Urinary bladder (tissue), 4 donors: ENCODE measurements around the gene EML2. TPM values are rescaled to one million over a fixed set of nuclear protein-coding genes. Genes with fewer than 3 reads are reported as not detected.
"Not testable (repeated sequence)": the region's sequence is repeated elsewhere in the genome, so short reads cannot be mapped to it uniquely, and the experiment has no call there.

Experiments
- DNase-seq: peaks from one replicate; pipeline ENCODE4 v3.0.0-alpha.2; 2015; ENCODE audit errors: extremely low spot score
- H3K27ac ChIP-seq: one replicate; pipeline ENCODE4 v1.5.1; 2013; ENCODE audit warnings: low read depth, mild to moderate bottlenecking, moderate library complexity
- H3K36me3 ChIP-seq: one replicate; pipeline ENCODE4 v1.6.1; 2013; ENCODE audit warnings: mild to moderate bottlenecking, moderate library complexity; ENCODE audit not compliant: insufficient read depth
- H3K4me1 ChIP-seq: one replicate; pipeline ENCODE4 v1.6.1; 2013; ENCODE audit warnings: mild to moderate bottlenecking, moderate library complexity; ENCODE audit not compliant: insufficient read depth
- H3K4me3 ChIP-seq: one replicate; pipeline ENCODE4 v1.5.1; 2013; ENCODE audit warnings: low read depth, low read length
- WGBS: extraction: QIAGEN DNeasy Blood & Tissue Kit; methylation state at CpG from one replicate; pipeline ENCODE4 v1.1.7; 2013; 5-methylcytosine and 5-hydroxymethylcytosine counted together
- polyA plus RNA-seq: library from polyadenylated mRNA; stranded (reverse); fragments of 200-250 nt; gene quantifications from one replicate; pipeline ENCODE4 v1.2.3, GENCODE V29; 2013
- total RNA-seq: library from RNA; depleted of rRNA; stranded (reverse); fragments of >200 nt; gene quantifications from one replicate; pipeline ENCODE4 v1.2.3, GENCODE V29; 2014
- donor health status: healthy with polysubstance abuse.
- donor health status: healthy.

The EML2 gene
- total and polyA plus RNA-seq, 2 donors = 16.9 to 41.2 TPM

GRCh38 chr19:45643024-45643926, 4.1 kb upstream of the EML2 start:
- Histone ChIP-seq H3K4me1 (no peaks in the 10 kb centered on the region), H3K4me3 (no peak overlapping the region)
- no peak for DNase-seq

GRCh38 chr19:45641274-45642105, 2.3 kb upstream of the EML2 start:
- H3K4me3 ChIP-seq = peak overlapping the region; percentile 34
- no peaks in the 10 kb centered on the region for H3K36me3 ChIP-seq
- peak; percentile 81 for DNase-seq
- WGBS = 11% methylated on average over 40 of the region's 40 CpGs
- peak overlapping the region; percentile 77 for H3K27ac ChIP-seq
- H3K4me1 ChIP-seq = no peaks in the 10 kb centered on the region

More at GRCh38 chr19:45643024-45643926, 4.1 kb upstream of the EML2 start:
- no peaks in the 10 kb centered on the region for H3K36me3 ChIP-seq
- no peak overlapping the region for H3K27ac ChIP-seq
- 11% methylated on average over 39 of the region's 39 CpGs for WGBS

- no peaks in the 10 kb centered on the region for H3K36me3 ChIP-seq
- 58% methylated on average over 17 of the region's 17 CpGs for WGBS
- no peak overlapping the region for H3K27ac ChIP-seq
- H3K4me1 ChIP-seq = no peaks in the 10 kb centered on the region
- H3K4me3 ChIP-seq = no peak overlapping the region
- DNase-seq = no peak
Measured at GRCh38 chr19:45640849-45641273, 1.7 kb upstream of the EML2 start.

- H3K36me3 ChIP-seq = no peaks in the 10 kb centered on the region
- H3K4me3 ChIP-seq = peak overlapping the region; percentile 44
- H3K27ac ChIP-seq = no peak overlapping the region
- WGBS = 64% methylated on average over 19 of the region's 19 CpGs
- H3K4me1 ChIP-seq = no peaks in the 10 kb centered on the region
- DNase-seq = no peak
Measured at GRCh38 chr19:45637890-45638667, 1.1 kb downstream of the EML2 start.

GRCh38 chr19:45636902-45637301, 2.3 kb downstream of the EML2 start:
- Histone ChIP-seq H3K36me3 (no peaks in the 10 kb centered on the region), H3K4me3 (no peak overlapping the region), H3K4me1 (no peaks in the 10 kb centered on the region), H3K27ac (no peak overlapping the region)
- DNase-seq = no peak
- WGBS = 65% methylated on average over 2 of the region's 2 CpGs

GRCh38 chr19:45636275-45636674, 2.9 kb downstream of the EML2 start:
- no peak overlapping the region for H3K27ac ChIP-seq
- H3K4me1 ChIP-seq = no peaks in the 10 kb centered on the region
- no peak for DNase-seq
- H3K4me3 ChIP-seq = no peak overlapping the region
- no peaks in the 10 kb centered on the region for H3K36me3 ChIP-seq
- WGBS = 93% methylated on average over 1 of the region's 1 CpG

GRCh38 chr19:45632468-45633196, 6.6 kb downstream of the EML2 start:
- Histone ChIP-seq H3K36me3 (no peaks in the 10 kb centered on the region), H3K4me3 (no peak overlapping the region), H3K4me1 (no peaks in the 10 kb centered on the region), H3K27ac (no peak overlapping the region)
- WGBS = 42% methylated on average over 27 of the region's 27 CpGs
- DNase-seq = peak; percentile 81

GRCh38 chr19:45630463-45630862, 8.7 kb downstream of the EML2 start:
- DNase-seq = no peak
- Histone ChIP-seq H3K4me3 (no peak overlapping the region), H3K4me1 (no peaks in the 10 kb centered on the region), H3K27ac (no peak overlapping the region), H3K36me3 (no peaks in the 10 kb centered on the region)
- 97% methylated on average over 2 of the region's 2 CpGs for WGBS

GRCh38 chr19:45629704-45630103, 9.5 kb downstream of the EML2 start:
- no peak overlapping the region for H3K27ac ChIP-seq
- H3K36me3 ChIP-seq = no peaks in the 10 kb centered on the region
- no peaks in the 10 kb centered on the region for H3K4me1 ChIP-seq
- no peak for DNase-seq
- 76% methylated on average over 4 of the region's 4 CpGs for WGBS
- no peak overlapping the region for H3K4me3 ChIP-seq

- H3K4me3 ChIP-seq, H3K4me1 ChIP-seq, H3K36me3 ChIP-seq, H3K27ac ChIP-seq, DNase-seq: not testable (repeated sequence)
- WGBS = 99% methylated on average over 7 of the region's 7 CpGs
Measured at GRCh38 chr19:45628219-45628618, 11.0 kb downstream of the EML2 start.

GRCh38 chr19:45623984-45624383, 15.2 kb downstream of the EML2 start:
- peaks cover 1% of the 10 kb centered on the region for H3K4me1 ChIP-seq
- peaks cover 4% of the 10 kb centered on the region for H3K36me3 ChIP-seq
- DNase-seq = no peak
- WGBS = 94% methylated on average over 1 of the region's 1 CpG
- no peak overlapping the region for H3K27ac ChIP-seq
- no peak overlapping the region for H3K4me3 ChIP-seq

GRCh38 chr19:45621976-45622503, 17.2 kb downstream of the EML2 start:
- no peak for DNase-seq
- Histone ChIP-seq H3K4me1 (peaks cover 1% of the 10 kb centered on the region), H3K36me3 (peaks cover 6% of the 10 kb centered on the region), H3K27ac (no peak overlapping the region), H3K4me3 (no peak overlapping the region)
- WGBS = 91% methylated on average over 6 of the region's 6 CpGs
